ENCODE results near the gene SHD.
"Not testable (repeated sequence)": the region's sequence is repeated elsewhere in the genome, so short reads cannot be mapped to it uniquely, and the experiment has no call there.

Gene SHD

GRCh38 chr19:4327252-4327876, 48.3 kb downstream of the SHD start:
- peak; percentile 43 for DNase-seq (ENCODE audit: low spot score)

GRCh38 chr19:4327877-4328242, 48.8 kb downstream of the SHD start:
- no peak for DNase-seq (ENCODE audit: low spot score)

DNA sequence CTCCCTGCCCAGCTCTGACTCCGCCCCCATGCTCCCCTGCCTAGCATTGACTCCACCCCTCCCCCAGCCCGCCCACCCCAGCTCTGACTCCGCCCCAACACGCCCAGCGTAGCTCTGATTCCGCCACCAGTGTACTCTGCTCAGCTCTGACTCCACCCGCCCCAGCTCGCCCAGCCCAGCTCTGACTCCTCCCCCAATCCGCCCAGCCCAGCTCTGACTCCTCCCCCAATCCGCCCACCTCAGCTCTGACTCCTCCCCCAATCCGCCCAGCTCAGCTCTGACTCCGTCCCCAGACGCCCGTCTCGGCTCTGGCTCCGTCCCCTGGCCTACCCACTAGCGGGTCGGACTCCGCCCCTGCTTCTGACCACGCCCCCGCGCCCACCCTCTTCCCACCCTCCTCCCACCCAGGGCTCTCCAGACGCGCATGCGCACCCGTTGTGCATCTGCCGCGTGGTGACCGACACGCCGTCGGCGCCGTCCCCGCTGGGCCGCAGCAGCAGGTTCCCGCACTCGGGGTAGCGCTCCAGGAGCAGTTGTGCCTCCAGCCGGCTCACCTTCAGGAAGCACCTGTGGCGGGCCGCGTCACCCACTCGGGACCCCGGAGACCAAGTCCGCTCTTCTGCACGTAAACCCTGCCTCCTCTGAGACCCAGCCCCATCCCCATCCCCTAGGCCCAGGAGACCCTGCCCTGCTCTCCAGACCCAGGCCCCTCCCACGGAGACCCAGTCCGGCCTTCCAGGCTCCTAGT, 49.4 kb downstream of the SHD start:
- peak; percentile 98 for DNase-seq (ENCODE audit: low spot score)

DNA sequence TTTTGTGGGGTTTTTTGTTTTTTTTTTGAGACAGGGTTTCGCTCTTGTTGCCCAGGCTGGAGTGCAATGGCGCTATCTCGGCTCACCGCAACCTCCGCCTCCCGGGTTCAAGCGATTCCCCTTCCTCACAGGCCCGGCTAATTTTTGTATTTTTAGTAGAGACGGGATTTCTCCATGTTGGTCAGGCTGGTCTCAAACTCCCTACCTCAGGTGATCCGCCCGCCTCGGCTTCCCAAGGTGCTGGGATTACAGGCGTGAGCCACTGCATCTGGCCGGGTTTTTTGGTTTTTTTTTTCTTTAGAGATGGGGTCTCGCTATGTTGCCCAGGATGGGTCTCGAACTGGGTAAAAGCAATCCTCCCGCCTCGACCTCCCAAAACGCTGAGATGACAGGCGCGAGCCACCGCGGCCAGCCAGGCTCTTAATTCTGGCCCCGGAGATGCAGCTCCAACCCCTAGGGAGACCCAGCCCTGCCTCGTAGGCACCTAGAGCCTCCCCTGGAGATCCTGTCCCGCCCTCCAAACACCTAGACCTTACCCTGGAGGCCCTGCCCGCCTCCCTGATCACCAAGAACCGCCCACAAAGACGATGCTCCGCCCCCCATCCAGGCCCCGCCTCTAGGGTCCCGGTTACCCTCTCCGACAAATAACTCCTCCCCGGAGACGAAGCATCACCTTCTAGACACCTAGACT, 50.1 kb downstream of the SHD start:
- DNase-seq (ENCODE audit: low spot score), result not testable (repeated sequence)

DNA sequence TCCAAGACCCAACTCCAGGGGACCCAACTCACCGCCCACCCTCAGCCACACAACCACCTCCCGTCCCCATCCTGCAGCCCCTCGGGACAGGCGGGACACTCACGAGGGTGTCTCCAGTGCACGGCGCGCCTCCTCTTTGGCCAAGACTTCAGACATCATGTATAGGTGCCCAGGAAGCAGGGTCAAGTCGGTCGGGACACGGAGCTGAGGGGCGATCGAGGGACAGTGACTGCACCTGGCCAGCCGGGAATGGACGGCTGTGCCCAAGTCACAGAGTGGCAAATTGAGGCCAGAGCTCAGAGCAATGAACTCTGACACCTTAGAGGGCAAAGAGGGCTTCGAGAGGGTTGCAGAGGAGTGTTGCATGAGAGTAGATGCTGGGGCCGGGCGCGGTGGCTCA, 50.8 kb downstream of the SHD start:
- no peak for DNase-seq (ENCODE audit: low spot score)

DNA sequence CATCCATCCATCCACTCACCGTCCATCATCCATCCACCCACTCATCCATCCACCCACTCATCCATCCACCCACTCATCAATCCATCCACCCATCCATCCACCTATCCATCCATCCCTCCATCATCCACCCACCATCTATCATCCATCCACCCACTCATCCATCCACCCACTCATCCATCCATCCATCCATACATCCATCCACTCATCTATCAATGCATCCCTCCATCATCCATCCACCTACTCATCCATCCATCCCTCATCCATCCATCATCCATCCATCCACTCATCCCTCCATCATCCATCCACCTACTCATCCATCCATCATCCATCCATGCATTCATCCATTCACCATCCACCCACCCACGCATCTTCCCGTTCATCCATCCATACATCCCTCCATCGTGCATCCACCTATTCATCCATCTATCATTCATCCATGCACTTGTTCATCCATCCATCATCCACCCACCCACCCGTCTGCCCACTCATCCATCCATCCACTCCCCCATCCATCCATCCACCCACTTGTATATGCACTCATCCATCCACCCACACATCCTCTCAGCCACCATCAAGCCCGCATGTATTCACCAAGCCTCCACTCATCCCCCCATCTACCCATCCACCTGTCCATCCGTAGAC, 56.0 kb downstream of the SHD start:
- no peak for DNase-seq (ENCODE audit: low spot score)

DNA sequence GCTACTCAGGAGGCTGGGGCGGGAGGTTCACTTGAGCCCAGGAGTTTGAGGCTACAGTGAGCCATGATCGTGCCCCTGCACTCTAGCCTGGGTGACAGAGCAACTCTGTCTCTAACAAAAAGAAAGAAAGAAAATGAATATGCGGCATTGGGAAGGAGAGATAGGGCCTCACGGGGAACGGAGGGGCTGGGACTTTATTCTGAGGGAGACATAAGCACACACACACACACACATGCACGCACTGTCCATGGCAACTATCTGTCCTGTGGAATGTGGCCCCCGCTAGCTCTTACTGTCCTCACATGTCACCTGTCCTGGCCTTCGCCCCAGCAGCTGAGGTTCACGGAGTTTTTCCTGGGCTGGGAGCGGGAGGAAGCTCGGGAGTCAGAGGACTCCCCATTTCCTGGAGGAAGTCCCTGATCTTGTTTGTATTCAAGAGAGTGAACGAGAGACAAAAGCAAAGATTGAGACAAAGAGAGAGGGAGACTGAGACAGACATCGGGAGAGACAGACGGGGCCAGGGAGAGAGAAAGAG, 58.9 kb downstream of the SHD start:
- DNase-seq (ENCODE audit: low spot score), result no peak

- DNase-seq (ENCODE audit: low spot score), result no peak
Observed at GRCh38 chr19:4338441-4339355, 59.6 kb downstream of the SHD start, which contains the start of gene STAP2. TSS of gene STAP2 (minus strand) at chr19:4338827. CDS start at chr19:4338753, 74 bp downstream.

All from AG08395 (cell line).